Transverse colon (tissue), 4 donors: ENCODE results near the gene ANKS1B.

Experiments used
- CTCF ChIP-seq, 5 experiments: fragments of 200-600 bp in 3 of 5; fragments of 450-650 bp in 2 of 5; sonication (generic) in 3 of 5; IDR thresholded peaks; 1 replicate in 2 of 5; 2 replicates in 3 of 5; pipeline ENCODE4 v1.5.1; 2016 to 2017; ENCODE audit warnings: antibody characterized with exemption in 5 of 5, inconsistent platforms in 3 of 5, mild to moderate bottlenecking in 2 of 5, moderate library complexity in 1 of 5
- POLR2A ChIP-seq: fragments of 450-650 bp; IDR thresholded peaks from one replicate; pipeline ENCODE4 v1.6.1; 2016; ENCODE audit warnings: antibody characterized with exemption, mild to moderate bottlenecking, moderate library complexity
- POLR2AphosphoS5 ChIP-seq, 3 donors: sonication (generic); formaldehyde crosslinking; IDR thresholded peaks; one replicate each; pipeline ENCODE4 v1.6.1; 2016; ENCODE audit warnings: antibody characterized with exemption in 3 of 3

GRCh38 chr12:99079811-99080210 lies 904.9 kb downstream of the ANKS1B start:
- TF ChIP-seq CTCF (IDR thresholded peaks at IDR 0.05) (no peak), POLR2A (no peak), POLR2AphosphoS5 (IDR thresholded peaks at IDR 0.05) (no peak)
